22Rv1 (cell line): ENCODE measurements around the gene TMEM19.

Source experiments
- ZFX ChIP-seq: fragments of 450-650 bp; IDR thresholded peaks from 2 replicates; pipeline ENCODE4 v1.6.1; 2017; ENCODE audit warnings: antibody characterized with exemption, borderline replicate concordance
- TF ChIP-seq, protein P1 (sequence below): fragments of 450-650 bp; IDR thresholded peaks from 2 replicates; pipeline ENCODE4 v1.5.1; 2017; ENCODE audit warnings: mild to moderate bottlenecking

DNA sequence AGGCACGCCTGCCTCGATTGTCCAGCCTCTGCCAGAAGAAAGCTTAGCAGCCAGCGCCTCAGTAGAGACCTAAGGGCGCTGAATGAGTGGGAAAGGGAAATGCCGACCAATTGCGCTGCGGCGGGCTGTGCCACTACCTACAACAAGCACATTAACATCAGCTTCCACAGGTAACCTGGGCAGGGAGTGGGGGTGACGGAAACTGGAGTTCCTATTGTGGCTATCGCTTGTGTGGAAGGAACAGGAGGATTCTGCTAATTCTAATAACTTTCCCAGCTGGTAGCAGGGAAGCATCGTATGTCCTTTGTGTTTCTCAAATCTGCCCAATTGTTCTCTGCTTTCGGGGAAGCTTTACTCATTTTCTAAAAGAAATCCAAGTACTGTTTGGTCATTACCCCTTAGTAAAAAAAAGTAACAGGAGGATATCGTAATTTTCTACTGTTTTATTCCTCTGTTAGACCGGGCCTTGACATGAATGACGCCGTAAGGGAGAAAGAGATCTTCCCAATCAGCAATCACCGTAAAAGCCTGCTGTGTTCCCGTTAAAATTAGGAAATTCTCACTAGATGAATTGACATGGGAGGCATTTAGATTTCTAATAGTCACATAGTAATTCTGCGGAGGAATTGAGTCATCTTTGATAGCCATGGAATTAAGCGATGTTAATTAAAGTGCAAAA lies 21.3 kb upstream of the TMEM19 start:
- TF ChIP-seq, protein P1, sequence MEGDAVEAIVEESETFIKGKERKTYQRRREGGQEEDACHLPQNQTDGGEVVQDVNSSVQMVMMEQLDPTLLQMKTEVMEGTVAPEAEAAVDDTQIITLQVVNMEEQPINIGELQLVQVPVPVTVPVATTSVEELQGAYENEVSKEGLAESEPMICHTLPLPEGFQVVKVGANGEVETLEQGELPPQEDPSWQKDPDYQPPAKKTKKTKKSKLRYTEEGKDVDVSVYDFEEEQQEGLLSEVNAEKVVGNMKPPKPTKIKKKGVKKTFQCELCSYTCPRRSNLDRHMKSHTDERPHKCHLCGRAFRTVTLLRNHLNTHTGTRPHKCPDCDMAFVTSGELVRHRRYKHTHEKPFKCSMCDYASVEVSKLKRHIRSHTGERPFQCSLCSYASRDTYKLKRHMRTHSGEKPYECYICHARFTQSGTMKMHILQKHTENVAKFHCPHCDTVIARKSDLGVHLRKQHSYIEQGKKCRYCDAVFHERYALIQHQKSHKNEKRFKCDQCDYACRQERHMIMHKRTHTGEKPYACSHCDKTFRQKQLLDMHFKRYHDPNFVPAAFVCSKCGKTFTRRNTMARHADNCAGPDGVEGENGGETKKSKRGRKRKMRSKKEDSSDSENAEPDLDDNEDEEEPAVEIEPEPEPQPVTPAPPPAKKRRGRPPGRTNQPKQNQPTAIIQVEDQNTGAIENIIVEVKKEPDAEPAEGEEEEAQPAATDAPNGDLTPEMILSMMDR = no peak
- TF ChIP-seq ZFX = no peak
